MCF 10A (cell line): ENCODE data around the gene FMNL2. TPM values are rescaled to one million over a fixed set of nuclear protein-coding genes. Genes with fewer than 3 reads are reported as not detected.

Source experiments
- BruUV-seq: library from RNA; stranded (reverse); fragments of 400-500 nt; replicated peaks from 2 replicates; lab custom pipeline; 2021; lab: Mats Ljungman, UMichigan
- CTCF ChIA-PET: fragments of 300-600 bp; sonication (Branson Sonifier 250); formaldehyde crosslinking; extraction: SDS; loops from one replicate; lab custom pipeline; 2021; ENCODE audit warnings: antibody characterized with exemption, inconsistent platforms; lab: Yijun Ruan, JAX
- POLR2A ChIA-PET: fragments of 300-600, 350-650 bp; sonication (Branson Sonifier 250); formaldehyde crosslinking; extraction: SDS; loops from one replicate; lab custom pipeline; 2020; ENCODE audit warnings: antibody characterized with exemption, inconsistent platforms; lab: Yijun Ruan, JAX
- DNase-seq: peaks from one replicate; pipeline ENCODE4 v3.0.0-alpha.2; 2018; ENCODE audit not compliant: unreplicated experiment
- H3K27ac Mint-ChIP-seq: one replicate; pipeline ENCODE4 v1.8.0; 2022; ENCODE audit warnings: mild to moderate bottlenecking, low read depth, mixed read lengths; ENCODE audit not compliant: unreplicated experiment
- H3K27me3 Mint-ChIP-seq: one replicate; pipeline ENCODE4 v1.8.0; 2022; ENCODE audit warnings: mixed read lengths; ENCODE audit not compliant: insufficient read depth, unreplicated experiment
- H3K36me3 Mint-ChIP-seq: one replicate; pipeline ENCODE4 v1.8.0; 2022; ENCODE audit warnings: mild to moderate bottlenecking, moderate library complexity, mixed read lengths; ENCODE audit not compliant: insufficient read depth, unreplicated experiment
- H3K4me1 Mint-ChIP-seq: one replicate; pipeline ENCODE4 v1.8.0; 2022; ENCODE audit warnings: mixed read lengths; ENCODE audit not compliant: insufficient read depth, unreplicated experiment
- H3K4me3 Mint-ChIP-seq: one replicate; pipeline ENCODE4 v1.8.0; 2022; ENCODE audit warnings: mild to moderate bottlenecking, moderate library complexity, mixed read lengths; ENCODE audit not compliant: unreplicated experiment
- H3K9me3 Mint-ChIP-seq: one replicate; pipeline ENCODE4 v1.8.0; 2022; ENCODE audit warnings: mixed read lengths; ENCODE audit not compliant: unreplicated experiment
- CTCF ChIP-seq: fragments of 200-600 bp; IDR thresholded peaks from one replicate; pipeline ENCODE4 v1.8.0; 2022; ENCODE audit warnings: antibody characterized with exemption, mild to moderate bottlenecking; ENCODE audit not compliant: unreplicated experiment
- intact Hi-C: fragments of 100-400 bp; cut with micrococcal nuclease; formaldehyde crosslinking; loops from 2 replicates; pipeline ENCODE4 v1.14.1; 2022
- total RNA-seq: library from RNA; stranded (reverse); gene quantifications from 2 replicates; pipeline ENCODE4 v1.2.3, GENCODE V29; 2022

The FMNL2 gene
- total RNA-seq, 1 experiment from 2014 or later = 76.5 TPM

GRCh38 chr2:152546230-152546837 lies 211.4 kb downstream of the FMNL2 start:
- H3K4me1 Mint-ChIP-seq = peaks cover 14% of the 10 kb centered on the region

DNA sequence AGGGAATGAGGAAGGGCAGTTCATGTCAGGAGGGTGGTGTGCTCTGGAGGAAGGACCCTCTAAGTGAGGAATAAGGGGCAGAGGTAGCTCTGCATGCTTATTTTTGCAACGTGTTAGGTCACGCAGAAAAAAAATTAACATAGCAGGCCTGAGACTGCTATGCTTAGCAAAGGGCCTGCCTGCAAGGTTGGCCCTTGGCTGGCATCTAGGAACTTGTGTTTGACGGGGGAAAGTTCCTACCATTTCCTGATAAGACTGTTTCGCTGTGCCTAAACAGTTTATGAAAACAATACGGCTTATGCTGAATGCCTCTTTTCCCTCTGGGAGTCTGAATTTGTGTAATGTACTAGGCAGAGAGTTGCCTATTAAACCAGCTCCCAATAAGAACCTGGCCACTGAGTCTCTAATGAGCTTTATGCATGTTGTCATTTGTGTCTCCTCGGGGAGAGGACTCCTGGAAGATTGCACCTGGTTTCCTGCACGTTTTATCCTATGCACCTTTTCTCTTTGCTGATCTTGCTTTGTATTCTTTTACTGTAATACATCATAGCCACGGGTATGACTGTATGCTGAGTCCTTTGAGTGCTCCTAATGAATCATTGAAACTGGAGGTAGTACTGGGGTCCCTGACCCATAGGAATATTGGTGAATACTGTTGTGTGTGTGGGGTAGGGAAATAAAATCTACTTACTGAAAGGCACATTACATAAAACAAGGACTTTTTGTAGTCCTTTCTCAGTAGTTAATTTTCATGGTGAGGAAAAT lies 213.3 kb downstream of the FMNL2 start:
- H3K27me3 Mint-ChIP-seq = no peaks in the 10 kb centered on the region
- no peak for DNase-seq
- POLR2A ChIA-PET = interaction anchor here (1.1 kb wide), 2 partner anchors 17 to 25 kb away, joined by 3 read pairs; no protein-coding TSS in a partner anchor
- CTCF ChIA-PET = interaction anchor here (0.8 to 1.0 kb wide), 2 partner anchors 9 to 116 kb away, joined by 3 to 5 read pairs; no protein-coding TSS in a partner anchor
- no TSS peak for BruUV-seq
- no peaks in the 10 kb centered on the region for H3K9me3 Mint-ChIP-seq
- H3K27ac Mint-ChIP-seq = no peak overlapping the region
- peaks cover 22% of the 10 kb centered on the region for H3K36me3 Mint-ChIP-seq
- H3K4me3 Mint-ChIP-seq = no peak overlapping the region
- no peak for TF ChIP-seq CTCF
- intact Hi-C loops = no loop called here
- H3K4me1 Mint-ChIP-seq = no peaks in the 10 kb centered on the region

More at GRCh38 chr2:152546230-152546837, 211.4 kb downstream of the FMNL2 start:
- POLR2A ChIA-PET = interaction anchor here (1.1 kb wide), 1 partner anchor 22 kb away, joined by 3 read pairs; no protein-coding TSS in a partner anchor
- H3K9me3 Mint-ChIP-seq = no peaks in the 10 kb centered on the region
- peaks cover 27% of the 10 kb centered on the region for H3K36me3 Mint-ChIP-seq
- CTCF ChIA-PET = interaction anchor here (0.6 to 0.8 kb wide), 2 partner anchors 60 to 115 kb away, joined by 4 to 5 read pairs; no protein-coding TSS in a partner anchor
- no peak for TF ChIP-seq CTCF
- no peaks in the 10 kb centered on the region for H3K27me3 Mint-ChIP-seq
- no peak overlapping the region for H3K4me3 Mint-ChIP-seq
- H3K27ac Mint-ChIP-seq = peak overlapping the region; percentile 50
- no peak for DNase-seq
- intact Hi-C loops = no loop called here
- BruUV-seq = no TSS peak

DNA sequence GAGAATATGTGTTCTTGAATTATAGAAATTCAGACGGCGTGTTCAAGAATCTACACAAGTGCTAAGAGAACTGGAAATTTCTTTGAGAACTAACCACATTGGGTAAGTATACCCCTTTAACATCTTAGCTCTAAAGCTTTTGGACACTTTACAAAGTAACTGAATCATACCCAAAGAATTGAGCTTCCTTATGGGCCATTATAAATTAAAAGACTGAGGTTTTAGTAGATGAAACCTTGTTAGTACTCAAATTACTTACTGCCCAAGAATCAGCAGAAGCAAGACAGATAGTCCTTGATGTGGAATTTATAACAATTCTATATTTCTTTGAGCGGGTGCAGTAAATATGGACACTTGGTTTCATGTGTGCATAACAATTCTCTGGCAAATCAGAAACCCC lies 214.0 kb downstream of the FMNL2 start:
- no peak for DNase-seq
- Mint-ChIP-seq H3K4me3 (no peak overlapping the region), H3K36me3 (peaks cover 18% of the 10 kb centered on the region), H3K27ac (no peak overlapping the region), H3K9me3 (no peaks in the 10 kb centered on the region), H3K4me1 (no peaks in the 10 kb centered on the region), H3K27me3 (no peaks in the 10 kb centered on the region)
- ChIA-PET POLR2A (interaction anchor here (0.6 to 1.1 kb wide), 5 partner anchors 16 to 437 kb away, joined by 3 to 7 read pairs (median 3); no protein-coding TSS in a partner anchor), CTCF (no interaction called here)
- TF ChIP-seq CTCF = no peak
- BruUV-seq = no TSS peak
- intact Hi-C loops = no loop called here

DNA sequence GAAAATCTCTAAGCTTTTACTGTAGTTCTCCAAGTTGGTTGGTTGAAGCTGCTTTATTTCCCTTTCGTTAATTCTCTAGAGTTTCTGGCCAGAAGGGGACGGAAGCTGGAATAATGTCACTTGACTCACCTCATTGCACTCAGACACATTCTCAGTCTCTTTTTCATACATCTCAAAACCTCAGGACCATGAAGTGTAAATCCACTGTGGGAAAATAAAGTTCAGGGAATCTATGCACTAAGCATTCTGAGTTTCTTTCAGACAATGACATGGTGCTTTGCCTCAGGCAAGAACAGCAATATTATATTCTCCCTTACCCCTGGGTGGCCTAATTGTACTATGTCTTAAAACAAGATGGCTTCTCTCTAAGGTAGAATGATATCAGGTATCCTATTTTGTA lies 214.4 kb downstream of the FMNL2 start:
- BruUV-seq = no TSS peak
- DNase-seq = no peak
- ChIA-PET CTCF (no interaction called here), POLR2A (interaction anchor here (0.6 to 1.1 kb wide), 4 partner anchors 16 to 437 kb away, joined by 3 to 7 read pairs (median 3); no protein-coding TSS in a partner anchor)
- TF ChIP-seq CTCF = no peak
- intact Hi-C loops = no loop called here
- Mint-ChIP-seq H3K4me1 (no peaks in the 10 kb centered on the region), H3K36me3 (peaks cover 17% of the 10 kb centered on the region), H3K27me3 (no peaks in the 10 kb centered on the region), H3K9me3 (no peaks in the 10 kb centered on the region), H3K27ac (no peak overlapping the region), H3K4me3 (no peak overlapping the region)
